CD4-positive, alpha-beta memory T cell (primary cell): Measurements from ENCODE around the gene CCDC178. TPM values are rescaled to one million over a fixed set of nuclear protein-coding genes. Genes with fewer than 3 reads are reported as not detected.

Experiments used
- CTCF ChIA-PET: fragments of 350-600 bp; sonication (Branson Sonifier 250); formaldehyde crosslinking; loops from one replicate; lab custom pipeline; 2021; ENCODE audit warnings: inconsistent platforms; ENCODE audit not compliant: partially characterized antibody; lab: Charles Lee
- POLR2A ChIA-PET: fragments of 350-600 bp; sonication (Branson Sonifier 250); formaldehyde crosslinking; loops from one replicate; lab custom pipeline; 2021; ENCODE audit not compliant: partially characterized antibody; lab: Charles Lee
- DNase-seq, 5 donors: peaks; one replicate each; pipeline versions ENCODE4 v3.0.0 to v3.0.0-alpha.2; 2020 to 2022; ENCODE audit warnings: mixed read lengths in 1 of 5
- H3K27ac ChIP-seq: one replicate; pipeline ENCODE4 v1.7.0; 2013; ENCODE audit warnings: low read depth, low read length
- H3K27me3 ChIP-seq: 2 replicates; pipeline ENCODE4 v1.7.0; 2013; ENCODE audit warnings: mild to moderate bottlenecking, low read length, moderate library complexity; ENCODE audit not compliant: insufficient read depth
- H3K36me3 ChIP-seq: 2 replicates; pipeline ENCODE4 v1.7.0; 2013; ENCODE audit warnings: mild to moderate bottlenecking, low read length, moderate library complexity; ENCODE audit not compliant: insufficient read depth
- H3K4me1 ChIP-seq: 2 replicates; pipeline ENCODE4 v1.7.0; 2013; ENCODE audit warnings: mild to moderate bottlenecking, low read length, moderate library complexity; ENCODE audit not compliant: insufficient read depth
- H3K4me3 ChIP-seq, 2 donors: one replicate each; pipeline ENCODE4 v1.7.0; 2013; ENCODE audit warnings: low read length in 2 of 2, mild to moderate bottlenecking in 1 of 2
- H3K9me3 ChIP-seq, 2 donors: one replicate each; pipeline ENCODE4 v1.7.0; 2013; ENCODE audit warnings: low read length in 2 of 2, control low read depth in 1 of 2; ENCODE audit not compliant: control insufficient read depth in 1 of 2
- H3K27ac Mint-ChIP-seq, 7 donors: one replicate each; pipeline ENCODE4 v1.8.0; 2020 to 2021; ENCODE audit warnings: mixed read lengths in 7 of 7, mild to moderate bottlenecking in 6 of 7, inconsistent platforms in 3 of 7, moderate library complexity in 3 of 7
- H3K27me3 Mint-ChIP-seq, 2 donors: one replicate each; pipeline ENCODE4 v1.8.0; 2020 to 2021; ENCODE audit warnings: mixed read lengths in 2 of 2
- H3K36me3 Mint-ChIP-seq, 2 donors: one replicate each; pipeline ENCODE4 v1.8.0; 2020 to 2021; ENCODE audit warnings: mixed read lengths in 2 of 2, inconsistent platforms in 1 of 2, mild to moderate bottlenecking in 1 of 2
- H3K4me1 Mint-ChIP-seq, 4 donors: one replicate each; pipeline ENCODE4 v1.8.0; 2020 to 2021; ENCODE audit warnings: mixed read lengths in 4 of 4, mild to moderate bottlenecking in 1 of 4
- H3K4me3 Mint-ChIP-seq, 8 donors: one replicate each; pipeline ENCODE4 v1.8.0; 2020 to 2021; ENCODE audit warnings: mixed read lengths in 8 of 8, mild to moderate bottlenecking in 7 of 8, moderate library complexity in 6 of 8, inconsistent platforms in 3 of 8
- H3K9me3 Mint-ChIP-seq, 8 donors: one replicate each; pipeline ENCODE4 v1.8.0; 2020 to 2021; ENCODE audit warnings: mixed read lengths in 8 of 8, mild to moderate bottlenecking in 5 of 8, inconsistent platforms in 3 of 8, moderate library complexity in 1 of 8
- intact Hi-C: fragments of 100-400 bp; cut with micrococcal nuclease; formaldehyde crosslinking; loops from one replicate; pipeline ENCODE4 v1.15.1; 2023
- polyA plus RNA-seq, 2 donors: library from polyadenylated mRNA; unstranded; fragments of 300-500 nt; fragmentation: Illumina TruSeq; gene quantifications; one replicate each; pipeline ENCODE4 v1.2.3, GENCODE V29; 2021
- total RNA-seq, 2 experiments: library from RNA; stranded (reverse); gene quantifications; one replicate each; pipeline ENCODE4 v1.2.3, GENCODE V29; 2021

Gene CCDC178
- total and polyA plus RNA-seq, 4 experiments from 2014 or later, result not detected

DNA sequence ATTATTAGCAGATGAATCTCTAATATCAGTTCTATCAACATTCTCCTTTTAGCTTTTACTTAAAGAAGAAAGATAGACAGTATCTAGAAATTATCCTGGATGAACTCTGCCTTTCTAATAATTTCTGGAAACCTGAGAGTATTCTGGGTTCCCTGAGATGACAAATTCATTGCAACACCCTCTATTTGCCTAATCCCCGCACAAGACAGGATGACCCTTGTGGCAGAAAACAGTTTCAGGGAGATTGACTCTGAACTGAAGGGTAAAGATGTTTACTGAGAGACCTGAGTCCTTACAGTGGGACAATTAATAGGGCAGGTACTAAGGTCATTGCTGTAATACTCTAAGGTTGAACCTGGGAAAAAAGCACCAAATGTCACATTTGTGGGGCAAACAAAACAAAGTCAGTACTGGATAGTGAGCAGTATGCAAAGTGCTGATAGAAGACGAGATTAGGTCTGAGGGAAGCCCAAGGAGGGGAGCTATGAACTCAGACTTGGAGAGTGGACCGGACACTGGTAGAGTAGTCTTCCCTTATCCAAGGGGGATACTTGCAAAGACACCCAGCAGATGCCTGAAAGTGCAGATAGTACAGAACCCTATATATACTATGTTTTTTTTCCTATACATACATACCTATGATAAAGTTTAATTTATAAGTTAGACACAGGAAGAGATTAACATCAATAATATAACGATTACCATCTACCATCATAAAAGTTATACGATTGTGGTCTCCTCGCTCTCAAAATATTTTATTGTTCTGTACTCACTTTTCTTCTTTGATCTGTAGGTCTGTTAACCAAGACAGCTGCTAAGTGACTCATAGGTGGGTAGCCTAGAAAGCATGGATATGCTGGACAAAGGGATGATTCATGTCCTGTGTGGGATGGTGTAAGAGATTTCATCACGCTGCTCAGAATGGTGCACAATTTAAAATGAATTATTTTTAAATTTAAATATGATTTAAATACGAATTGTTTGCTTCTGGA lies 519.4 kb downstream of the CCDC178 start:
- Mint-ChIP-seq H3K4me3 (no peak overlapping the region), H3K4me1 (no peaks in the 10 kb centered on the region), H3K27me3 (peaks cover 0 to 3% of the 10 kb centered on the region in 2 donors), H3K27ac (no peak overlapping the region), H3K9me3 (peaks cover 0 to 5% (median 0%) of the 10 kb centered on the region in 8 donors), H3K36me3 (no peaks in the 10 kb centered on the region)
- intact Hi-C loops, result no loop called here
- no peaks in the 10 kb centered on the region for H3K36me3 ChIP-seq
- CTCF ChIA-PET, result no interaction called here
- H3K4me1 ChIP-seq, result no peaks in the 10 kb centered on the region
- no peaks in the 10 kb centered on the region for H3K9me3 ChIP-seq
- H3K27ac ChIP-seq, result no peak overlapping the region
- no peak for DNase-seq
- H3K4me3 ChIP-seq, result no peak overlapping the region
- no peaks in the 10 kb centered on the region for H3K27me3 ChIP-seq
- POLR2A ChIA-PET, result no interaction called here

DNA sequence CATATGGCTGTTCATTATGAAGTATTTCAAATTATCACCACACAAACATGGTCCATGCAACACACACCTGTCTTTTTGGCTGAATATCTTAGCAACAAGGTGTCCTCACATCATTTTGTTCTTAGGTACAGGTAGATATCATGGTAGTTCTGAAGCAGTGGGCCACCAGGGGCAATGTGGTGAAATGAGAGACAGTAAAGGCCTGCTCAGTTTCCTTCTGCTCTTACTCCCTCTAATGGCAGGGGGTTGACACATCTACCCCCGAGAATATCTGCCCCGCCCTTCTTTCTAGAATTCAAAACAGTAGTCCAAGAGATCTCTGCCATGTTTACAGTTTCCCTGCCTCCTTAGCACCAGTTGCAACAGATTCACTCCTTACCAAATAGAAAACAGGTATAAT lies 520.7 kb downstream of the CCDC178 start:
- H3K4me1 Mint-ChIP-seq, result no peaks in the 10 kb centered on the region
- H3K36me3 ChIP-seq, result no peaks in the 10 kb centered on the region
- DNase-seq, result no peak
- H3K4me1 ChIP-seq, result no peaks in the 10 kb centered on the region
- intact Hi-C loops, result no loop called here
- no peak overlapping the region for H3K4me3 ChIP-seq
- H3K27ac Mint-ChIP-seq, result peak overlapping the region in 1 of 7 donors; percentile 38
- H3K27ac ChIP-seq, result no peak overlapping the region
- H3K27me3 Mint-ChIP-seq, result peaks cover 0 to 1% of the 10 kb centered on the region in 2 donors
- H3K9me3 Mint-ChIP-seq, result peaks cover 0 to 5% (median 0%) of the 10 kb centered on the region in 8 donors
- CTCF ChIA-PET, result no interaction called here
- POLR2A ChIA-PET, result no interaction called here
- no peaks in the 10 kb centered on the region for H3K9me3 ChIP-seq
- no peak overlapping the region for H3K4me3 Mint-ChIP-seq
- no peaks in the 10 kb centered on the region for H3K36me3 Mint-ChIP-seq
- no peaks in the 10 kb centered on the region for H3K27me3 ChIP-seq

- H3K27me3 Mint-ChIP-seq, result peaks cover 0 to 1% of the 10 kb centered on the region in 2 donors
- no peaks in the 10 kb centered on the region for H3K4me1 ChIP-seq
- peaks cover 0 to 5% (median 0%) of the 10 kb centered on the region in 8 donors for H3K9me3 Mint-ChIP-seq
- intact Hi-C loops, result no loop called here
- no peak overlapping the region for H3K4me3 Mint-ChIP-seq
- no peak overlapping the region for H3K27ac ChIP-seq
- H3K27ac Mint-ChIP-seq, result no peak overlapping the region
- H3K9me3 ChIP-seq, result no peaks in the 10 kb centered on the region
- POLR2A ChIA-PET, result no interaction called here
- no peaks in the 10 kb centered on the region for H3K36me3 Mint-ChIP-seq
- no peak overlapping the region for H3K4me3 ChIP-seq
- no peaks in the 10 kb centered on the region for H3K4me1 Mint-ChIP-seq
- no peaks in the 10 kb centered on the region for H3K27me3 ChIP-seq
- no peak for DNase-seq
- CTCF ChIA-PET, result no interaction called here
- no peaks in the 10 kb centered on the region for H3K36me3 ChIP-seq
Observed at GRCh38 chr18:32918692-32919250, 521.8 kb downstream of the CCDC178 start.

- H3K36me3 Mint-ChIP-seq, result no peaks in the 10 kb centered on the region
- Histone ChIP-seq H3K36me3 (no peaks in the 10 kb centered on the region), H3K4me3 (no peak overlapping the region), H3K27me3 (no peaks in the 10 kb centered on the region), H3K27ac (no peak overlapping the region), H3K4me1 (no peaks in the 10 kb centered on the region), H3K9me3 (no peaks in the 10 kb centered on the region)
- peaks cover 0 to 5% (median 0%) of the 10 kb centered on the region in 8 donors for H3K9me3 Mint-ChIP-seq
- no peak overlapping the region for H3K4me3 Mint-ChIP-seq
- intact Hi-C loops, result no loop called here
- ChIA-PET POLR2A (no interaction called here), CTCF (no interaction called here)
- peaks cover 0 to 1% of the 10 kb centered on the region in 2 donors for H3K27me3 Mint-ChIP-seq
- no peak overlapping the region for H3K27ac Mint-ChIP-seq
- H3K4me1 Mint-ChIP-seq, result no peaks in the 10 kb centered on the region
- no peak for DNase-seq
Observed at GRCh38 chr18:32915516-32915915, 525.0 kb downstream of the CCDC178 start.

DNA sequence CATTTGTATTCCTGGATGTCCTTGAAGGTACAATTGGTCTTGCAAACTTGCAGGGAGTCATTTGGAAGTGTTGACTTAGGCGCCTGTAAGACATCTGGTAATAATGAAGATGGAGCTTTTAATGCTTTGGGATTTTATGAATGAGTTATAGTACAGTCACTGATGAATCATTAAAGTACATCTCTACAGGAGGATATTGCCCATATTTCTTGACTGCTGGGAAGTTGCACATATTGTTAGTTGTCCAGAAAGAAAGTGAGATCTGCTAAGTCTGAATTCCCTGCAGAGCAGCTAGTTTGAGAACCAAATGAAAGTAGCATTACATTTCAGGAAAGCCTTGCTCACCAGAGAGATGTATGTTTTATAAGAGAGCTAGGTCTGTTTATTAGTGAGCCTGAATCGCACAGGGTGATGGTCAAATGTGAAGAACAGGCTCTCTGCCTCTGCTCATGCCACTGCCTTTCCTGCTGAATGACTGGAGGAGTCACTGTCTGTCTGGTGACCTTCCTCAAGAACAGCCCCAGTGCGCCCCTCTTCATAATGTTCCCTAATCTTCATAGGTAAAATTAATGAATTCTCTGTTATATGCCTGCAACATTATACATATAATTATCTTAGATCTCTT lies 528.7 kb downstream of the CCDC178 start:
- Mint-ChIP-seq H3K27me3 (no peaks in the 10 kb centered on the region), H3K36me3 (no peaks in the 10 kb centered on the region), H3K4me3 (no peak overlapping the region), H3K27ac (no peak overlapping the region), H3K9me3 (peaks cover 0 to 6% (median 0%) of the 10 kb centered on the region in 8 donors), H3K4me1 (no peaks in the 10 kb centered on the region)
- no peak overlapping the region for H3K4me3 ChIP-seq
- H3K27ac ChIP-seq, result no peak overlapping the region
- H3K4me1 ChIP-seq, result no peaks in the 10 kb centered on the region
- no peak for DNase-seq
- intact Hi-C loops, result no loop called here
- H3K9me3 ChIP-seq, result no peaks in the 10 kb centered on the region
- H3K27me3 ChIP-seq, result no peaks in the 10 kb centered on the region
- ChIA-PET POLR2A (no interaction called here), CTCF (no interaction called here)
- H3K36me3 ChIP-seq, result no peaks in the 10 kb centered on the region

GRCh38 chr18:32910694-32911296 lies 529.7 kb downstream of the CCDC178 start:
- Mint-ChIP-seq H3K4me3 (no peak overlapping the region), H3K4me1 (no peaks in the 10 kb centered on the region), H3K9me3 (peaks cover 0 to 6% (median 1%) of the 10 kb centered on the region in 8 donors), H3K36me3 (no peaks in the 10 kb centered on the region), H3K27ac (no peak overlapping the region), H3K27me3 (no peaks in the 10 kb centered on the region)
- Histone ChIP-seq H3K4me3 (no peak overlapping the region), H3K27ac (no peak overlapping the region), H3K9me3 (no peaks in the 10 kb centered on the region), H3K36me3 (no peaks in the 10 kb centered on the region), H3K27me3 (no peaks in the 10 kb centered on the region), H3K4me1 (no peaks in the 10 kb centered on the region)
- intact Hi-C loops, result no loop called here
- DNase-seq, result no peak
- ChIA-PET POLR2A (no interaction called here), CTCF (no interaction called here)
